SK-N-SH treated with all-trans-retinoic acid at 6 μM for 48 hours (cell line): ENCODE results near the gene HTR2A.

Source experiments
- SNAI2 ChIP-seq: fragments of 250-450 bp; sonication (Bioruptor Pico); IDR thresholded peaks from 2 replicates; pipeline ENCODE4 v1.5.0; 2020; ENCODE audit warnings: mild to moderate bottlenecking, moderate library complexity
- TCF4 ChIP-seq: fragments of 250-450 bp; sonication (Bioruptor Pico); IDR thresholded peaks from 2 replicates; pipeline ENCODE4 v1.8.0; 2021; ENCODE audit warnings: mild to moderate bottlenecking, moderate library complexity, borderline replicate concordance
- TOX ChIP-seq: fragments of 250-450 bp; sonication (Bioruptor Pico); IDR thresholded peaks from 2 replicates; pipeline ENCODE4 v1.8.0; 2021; ENCODE audit warnings: mild to moderate bottlenecking, moderate library complexity, borderline replicate concordance
- ZC3H10 ChIP-seq: fragments of 250-450 bp; sonication (Bioruptor Pico); IDR thresholded peaks from 2 replicates; pipeline ENCODE4 v1.5.1; 2021; ENCODE audit warnings: mild to moderate bottlenecking, moderate library complexity
- ZFP3 ChIP-seq: fragments of 250-450 bp; sonication (Bioruptor Pico); IDR thresholded peaks from 2 replicates; pipeline ENCODE4 v1.5.0; 2020; ENCODE audit warnings: mild to moderate bottlenecking, moderate library complexity
- ZNF70 ChIP-seq: fragments of 450-650 bp; formaldehyde crosslinking; IDR thresholded peaks from 2 replicates; pipeline ENCODE4 v1.5.0; 2020; ENCODE audit warnings: mild to moderate bottlenecking, moderate library complexity
- TF ChIP-seq, protein P1 (sequence below): fragments of 250-450 bp; sonication (Bioruptor Pico); IDR thresholded peaks from 2 replicates; pipeline ENCODE4 v1.5.1; 2021; ENCODE audit warnings: mild to moderate bottlenecking, moderate library complexity
- TF ChIP-seq, protein P2 (sequence below): fragments of 250-450 bp; sonication (Bioruptor Pico); IDR thresholded peaks from 2 replicates; pipeline ENCODE4 v1.5.1; 2020; ENCODE audit warnings: low read depth, mild to moderate bottlenecking, moderate library complexity

DNA sequence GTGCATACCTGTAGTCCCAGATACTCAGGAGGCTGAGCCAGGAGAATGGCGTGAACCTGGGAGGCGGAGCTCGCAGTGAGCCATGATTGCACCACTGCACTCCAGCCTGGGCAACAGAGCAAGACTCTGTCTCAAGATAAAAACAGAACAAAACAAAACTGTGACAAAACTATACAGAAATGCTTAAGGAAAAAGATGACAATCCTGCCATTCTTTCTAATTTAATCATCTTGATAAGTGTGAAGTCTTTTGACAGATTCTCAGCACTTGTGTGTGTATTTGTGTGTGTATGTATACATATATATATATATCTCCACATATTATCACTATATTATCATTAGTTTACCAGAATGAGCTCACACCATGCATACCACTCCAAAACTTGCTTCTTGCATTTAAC lies 12.3 kb downstream of the HTR2A start:
- TF ChIP-seq SNAI2 (CRISPR knock-in tag) = no peak
- TF ChIP-seq ZFP3 (CRISPR knock-in tag) = no peak
- TF ChIP-seq TOX (CRISPR knock-in tag) = no peak
- TF ChIP-seq, protein P1, sequence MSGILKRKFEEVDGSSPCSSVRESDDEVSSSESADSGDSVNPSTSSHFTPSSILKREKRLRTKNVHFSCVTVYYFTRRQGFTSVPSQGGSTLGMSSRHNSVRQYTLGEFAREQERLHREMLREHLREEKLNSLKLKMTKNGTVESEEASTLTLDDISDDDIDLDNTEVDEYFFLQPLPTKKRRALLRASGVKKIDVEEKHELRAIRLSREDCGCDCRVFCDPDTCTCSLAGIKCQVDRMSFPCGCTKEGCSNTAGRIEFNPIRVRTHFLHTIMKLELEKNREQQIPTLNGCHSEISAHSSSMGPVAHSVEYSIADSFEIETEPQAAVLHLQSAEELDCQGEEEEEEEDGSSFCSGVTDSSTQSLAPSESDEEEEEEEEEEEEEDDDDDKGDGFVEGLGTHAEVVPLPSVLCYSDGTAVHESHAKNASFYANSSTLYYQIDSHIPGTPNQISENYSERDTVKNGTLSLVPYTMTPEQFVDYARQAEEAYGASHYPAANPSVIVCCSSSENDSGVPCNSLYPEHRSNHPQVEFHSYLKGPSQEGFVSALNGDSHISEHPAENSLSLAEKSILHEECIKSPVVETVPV (CRISPR knock-in tag) = no peak
- no peak for TF ChIP-seq ZC3H10 (CRISPR knock-in tag)
- TF ChIP-seq TCF4 (CRISPR knock-in tag) = no peak
- TF ChIP-seq, protein P2, sequence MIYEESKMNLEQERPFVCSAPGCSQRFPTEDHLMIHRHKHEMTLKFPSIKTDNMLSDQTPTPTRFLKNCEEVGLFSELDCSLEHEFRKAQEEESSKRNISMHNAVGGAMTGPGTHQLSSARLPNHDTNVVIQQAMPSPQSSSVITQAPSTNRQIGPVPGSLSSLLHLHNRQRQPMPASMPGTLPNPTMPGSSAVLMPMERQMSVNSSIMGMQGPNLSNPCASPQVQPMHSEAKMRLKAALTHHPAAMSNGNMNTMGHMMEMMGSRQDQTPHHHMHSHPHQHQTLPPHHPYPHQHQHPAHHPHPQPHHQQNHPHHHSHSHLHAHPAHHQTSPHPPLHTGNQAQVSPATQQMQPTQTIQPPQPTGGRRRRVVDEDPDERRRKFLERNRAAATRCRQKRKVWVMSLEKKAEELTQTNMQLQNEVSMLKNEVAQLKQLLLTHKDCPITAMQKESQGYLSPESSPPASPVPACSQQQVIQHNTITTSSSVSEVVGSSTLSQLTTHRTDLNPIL = no peak
- TF ChIP-seq ZNF70 (CRISPR knock-in tag) = no peak
